HepG2 (cell line): ENCODE results near the gene UNC5B. TPM values are rescaled to one million over a fixed set of nuclear protein-coding genes. Genes with fewer than 3 reads are reported as not detected.

ENCODE experiments used
- ATAC-seq: fragments of 200-7000 bp; cut with Tn5 transposase; 3 replicates; pipeline ENCODE4 v1.9.1; 2020; ENCODE audit warnings: mild to moderate bottlenecking, moderate library complexity
- BruUV-seq: library from RNA; stranded (reverse); fragments of 400-500 nt; replicated peaks from 2 replicates; lab custom pipeline; 2021; lab: Mats Ljungman, UMichigan
- CTCF ChIA-PET: fragments of 300-600 bp; formaldehyde crosslinking; extraction: SDS; loops from one replicate; lab custom pipeline; 2021; ENCODE audit warnings: low total read pairs, inconsistent platforms, low intra/inter-chr PET ratio; lab: Yijun Ruan, JAX
- POLR2A ChIA-PET: fragments of 350-600 bp; sonication (Branson Sonifier 250); formaldehyde crosslinking; loops from one replicate; lab custom pipeline; 2020; ENCODE audit warnings: antibody characterized with exemption, inconsistent platforms; lab: Yijun Ruan, JAX
- DNase-seq: peaks from one replicate; pipeline ENCODE4 v3.0.0-alpha.2; 2015; ENCODE audit warnings: low spot score
- FAIRE-seq: peaks from 3 replicates; lab custom pipeline; 2011; peaks lifted over from hg19 to GRCh38; lab: Jason Lieb, UNC
- H2AFZ ChIP-seq: one replicate; pipeline ENCODE4 v1.6.1; 2011; ENCODE audit warnings: low read length, inconsistent platforms
- H3K27ac ChIP-seq: fragments of 300-600 bp; 3 replicates; pipeline ENCODE4 v1.8.0; 2011; ENCODE audit warnings: mixed run types, mild to moderate bottlenecking, mixed read lengths, low read length, inconsistent platforms; ENCODE audit not compliant: insufficient read depth; ENCODE audit errors: extremely low read length
- H3K27me3 ChIP-seq, 2 experiments: fragments of 200-600 bp in 1 of 2; 2 replicates in 1 of 2; 3 replicates in 1 of 2; pipeline versions ENCODE4 v1.6.0 to v1.8.0; 2011; ENCODE audit warnings: low read length in 2 of 2, mild to moderate bottlenecking in 2 of 2, moderate library complexity in 2 of 2, inconsistent platforms in 1 of 2; ENCODE audit not compliant: insufficient read depth in 2 of 2, control insufficient read depth in 1 of 2
- H3K36me3 ChIP-seq, 2 experiments: fragments of 200-600 bp in 1 of 2; replicated peaks in 1 of 2; 2 replicates in 1 of 2; 3 replicates in 1 of 2; pipeline versions ENCODE4 v1.5.1 to v1.8.0; 2011; ENCODE audit warnings: low read length in 2 of 2, inconsistent platforms in 1 of 2; ENCODE audit not compliant: insufficient read depth in 2 of 2, control insufficient read depth in 1 of 2
- H3K4me1 ChIP-seq: 2 replicates; pipeline ENCODE4 v1.5.1; 2012; ENCODE audit warnings: low read length, inconsistent platforms; ENCODE audit not compliant: insufficient read depth
- H3K4me2 ChIP-seq: 2 replicates; pipeline ENCODE4 v1.6.0; 2011; ENCODE audit warnings: low read depth, low read length, inconsistent platforms
- H3K4me3 ChIP-seq, 3 experiments: fragments of 200-600 bp in 1 of 3; sonication (generic), shearing (Covaris generic) in 1 of 3; replicated peaks in 1 of 3; 2 replicates each; pipeline ENCODE4 v1.5.1; 2011 to 2016; ENCODE audit warnings: low read length in 3 of 3, inconsistent platforms in 2 of 3, low read depth in 2 of 3, mild to moderate bottlenecking in 2 of 3, control low read depth in 1 of 3, mixed read lengths in 1 of 3; ENCODE audit not compliant: insufficient read depth in 1 of 3
- H3K79me2 ChIP-seq: one replicate; pipeline ENCODE4 v1.6.1; 2011; ENCODE audit warnings: low read length, inconsistent platforms; ENCODE audit not compliant: insufficient read depth
- H3K9ac ChIP-seq: 2 replicates; pipeline ENCODE4 v1.6.0; 2011; ENCODE audit warnings: mild to moderate bottlenecking, low read depth, low read length, inconsistent platforms; ENCODE audit not compliant: insufficient read depth
- H3K9me3 ChIP-seq: 2 replicates; pipeline ENCODE4 v1.5.1; 2012; ENCODE audit warnings: mild to moderate bottlenecking, low read length
- H4K20me1 ChIP-seq: 2 replicates; pipeline ENCODE4 v1.6.0; 2011; ENCODE audit warnings: inconsistent platforms, mild to moderate bottlenecking, low read length, moderate library complexity; ENCODE audit not compliant: insufficient read depth
- ARNT ChIP-seq: fragments of 450-650 bp; IDR thresholded peaks from 2 replicates; pipeline ENCODE4 v1.6.1; 2017
- HIVEP1 ChIP-seq: sonication (generic); formaldehyde crosslinking; IDR thresholded peaks from 2 replicates; pipeline ENCODE4 v1.4.0; 2020; ENCODE audit warnings: mild to moderate bottlenecking, missing genetic modification reagents
- HMG20B ChIP-seq: conservative IDR thresholded peaks from 2 replicates; pipeline ENCODE4 v1.6.1; 2016; ENCODE audit warnings: missing genetic modification reagents, missing compliant biosample characterization
- ISX ChIP-seq: sonication (generic); formaldehyde crosslinking; conservative IDR thresholded peaks from 2 replicates; pipeline ENCODE4 v1.5.0; 2020; ENCODE audit warnings: missing genetic modification reagents
- KLF9 ChIP-seq: IDR thresholded peaks from 2 replicates; pipeline ENCODE4 v1.6.1; 2016; ENCODE audit warnings: low read depth
- LCORL ChIP-seq, 2 experiments: fragments of 450-650 bp in 1 of 2; sonication (generic) in 1 of 2; formaldehyde crosslinking in 1 of 2; IDR thresholded peaks; 2 replicates each; pipeline versions ENCODE4 v1.5.0 to v1.6.1; 2017 to 2020; ENCODE audit warnings: antibody characterized with exemption in 1 of 2, missing genetic modification reagents in 1 of 2
- RNF219 ChIP-seq: sonication (generic); formaldehyde crosslinking; IDR thresholded peaks from 2 replicates; pipeline ENCODE4 v1.5.0; 2020; ENCODE audit warnings: mild to moderate bottlenecking, missing genetic modification reagents
- SIX4 ChIP-seq: sonication (generic); formaldehyde crosslinking; IDR thresholded peaks from 2 replicates; pipeline ENCODE4 v1.4.0; 2020; ENCODE audit warnings: missing genetic modification reagents
- TBL1XR1 ChIP-seq: fragments of 150-350 bp; IDR thresholded peaks from 2 replicates; pipeline ENCODE4 v1.6.1; 2014; ENCODE audit warnings: borderline replicate concordance, low read length; ENCODE audit not compliant: partially characterized antibody
- ZMYM3 ChIP-seq: sonication (generic); formaldehyde crosslinking; IDR thresholded peaks from 2 replicates; pipeline ENCODE4 v1.5.1; 2020; ENCODE audit warnings: mild to moderate bottlenecking, missing genetic modification reagents
- ZNF234 ChIP-seq: sonication (generic); formaldehyde crosslinking; conservative IDR thresholded peaks from 2 replicates; pipeline ENCODE4 v1.5.1; 2020; ENCODE audit warnings: mild to moderate bottlenecking, missing genetic modification reagents
- ZNF607 ChIP-seq: sonication (generic); formaldehyde crosslinking; IDR thresholded peaks from 2 replicates; pipeline ENCODE4 v1.5.1; 2020; ENCODE audit warnings: missing genetic modification reagents, mild to moderate bottlenecking, borderline replicate concordance
- ZNF629 ChIP-seq: sonication (generic); formaldehyde crosslinking; conservative IDR thresholded peaks from 2 replicates; pipeline ENCODE4 v1.5.0; 2020; ENCODE audit warnings: missing genetic modification reagents
- ZNF747 ChIP-seq: sonication (generic); formaldehyde crosslinking; IDR thresholded peaks from 2 replicates; pipeline ENCODE4 v1.8.1; 2023; ENCODE audit warnings: missing genetic modification reagents, mild to moderate bottlenecking, borderline replicate concordance
- ZNF766 ChIP-seq: sonication (generic); formaldehyde crosslinking; IDR thresholded peaks from 2 replicates; pipeline ENCODE4 v1.5.0; 2020; ENCODE audit warnings: missing genetic modification reagents, borderline replicate concordance
- WGBS: methylation state at CpG from one replicate; pipeline ENCODE4 v1.1.6; 2017; ENCODE audit warnings: low lambda C conversion rate; 5-methylcytosine and 5-hydroxymethylcytosine counted together
- in situ Hi-C: cut with HindIII; loops from 2 replicates; pipeline ENCODE4 v1.10.0; 2017; ENCODE audit warnings: low pct_unique_long_range_greater_than_20kb; ENCODE audit not compliant: extremely low pct_ligation_motif_present
- intact Hi-C: fragments of 100-400 bp; cut with micrococcal nuclease; formaldehyde crosslinking; loops from one replicate; pipeline ENCODE4 v1.10.0; 2022; ENCODE audit not compliant: unreplicated experiment
- polyA plus RNA-seq, 8 experiments: library from polyadenylated mRNA; depleted of rRNA in 3 of 8; stranded (reverse) in 7 of 8; unstranded in 1 of 8; fragments of >200 nt; fragmentation: Illumina TruSeq in 4 of 8; extraction: Trizol in 4 of 8; gene quantifications; 2 replicates each; pipeline versions ENCODE4 v1.2.1 to v1.2.3, GENCODE V29; 2011 to 2016; ENCODE audit warnings: low read depth in 4 of 8, missing spikeins in 1 of 8, mixed read lengths in 1 of 8; ENCODE audit not compliant: insufficient read depth in 1 of 8
- total RNA-seq, 5 experiments: library from RNA; depleted of rRNA; stranded (reverse); fragments of >200 nt; fragmentation: Illumina TruSeq; extraction: Trizol; gene quantifications; 2 replicates each; pipeline ENCODE4 v1.2.3, GENCODE V29; 2016; ENCODE audit warnings: low read depth in 1 of 5
- TF ChIP-seq, protein P1 (sequence below): sonication (generic); formaldehyde crosslinking; IDR thresholded peaks from 2 replicates; pipeline ENCODE4 v1.8.1; 2023; ENCODE audit warnings: mild to moderate bottlenecking, moderate library complexity, missing genetic modification reagents

Gene UNC5B
- total and polyA plus RNA-seq, 2 of the 13 experiments (the other 11 are each of a cell fraction or from before 2014, with no cell fraction given) = 0.07 TPM

DNA sequence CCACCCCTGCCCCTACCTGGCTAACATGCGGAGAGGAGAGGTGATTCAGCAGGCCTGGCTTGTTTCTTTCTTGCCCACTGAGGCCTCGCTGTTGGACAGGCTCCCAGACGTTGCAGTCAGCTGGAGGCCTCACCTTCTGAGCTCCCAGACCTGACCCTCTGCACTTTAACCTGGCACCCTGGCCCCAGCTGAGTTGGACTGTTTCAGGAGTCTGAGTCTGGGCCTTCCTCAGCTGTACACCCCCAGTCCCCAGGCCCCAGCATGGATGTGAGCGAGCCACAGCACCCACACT lies 35.0 kb downstream of the UNC5B start (continued):
- TF ChIP-seq, protein P1, sequence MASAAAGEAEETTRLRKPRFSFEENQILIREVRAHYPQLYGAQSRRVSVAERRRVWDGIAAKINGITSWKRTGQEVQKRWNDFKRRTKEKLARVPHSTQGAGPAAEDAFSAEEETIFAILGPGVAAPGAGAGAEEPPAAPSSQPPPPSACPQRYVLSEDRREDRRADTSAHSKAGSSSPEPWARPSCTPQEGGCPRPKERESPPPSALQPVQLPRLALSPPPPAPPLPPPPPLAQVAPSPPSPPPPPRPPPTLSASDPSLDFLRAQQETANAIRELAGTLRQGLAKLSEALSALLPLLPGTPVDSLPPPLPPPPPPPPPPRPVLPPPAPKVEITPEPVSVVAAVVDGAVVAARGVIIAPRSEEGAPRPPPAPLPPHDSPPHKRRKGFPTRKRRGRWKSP (CRISPR knock-in tag) = no peak
- TF ChIP-seq LCORL (IDR thresholded peaks at IDR 0.05) = no peak
- no peak for TF ChIP-seq LCORL (CRISPR knock-in tag; IDR thresholded peaks at IDR 0.05)

GRCh38 chr10:71247804-71248203 lies 35.4 kb downstream of the UNC5B start:
- H3K79me2 ChIP-seq = no peaks in the 10 kb centered on the region
- ChIA-PET CTCF (no interaction called here), POLR2A (no interaction called here)
- H3K9me3 ChIP-seq = no peaks in the 10 kb centered on the region
- intact Hi-C loops = no loop called here
- in situ Hi-C loops = no loop called here
- TF ChIP-seq ZNF747 (no peak), ZNF629 (CRISPR knock-in tag) (peak; percentile 42; the same call in 1 of the 2 replicates), TBL1XR1 (no peak)
- ATAC-seq = no peak
- no peak for FAIRE-seq
- H3K4me3 ChIP-seq = no peak overlapping the region
- BruUV-seq = no TSS peak
- H3K9ac ChIP-seq = no peak overlapping the region
- DNase-seq = no peak
- no peaks in the 10 kb centered on the region for H4K20me1 ChIP-seq
- no peaks in the 10 kb centered on the region for H3K36me3 ChIP-seq
- H3K4me2 ChIP-seq = no peak overlapping the region
- H3K4me1 ChIP-seq = no peaks in the 10 kb centered on the region
- peaks cover 6 to 37% of the 10 kb centered on the region in 2 experiments; a peak in 4 of 5 replicates for H3K27me3 ChIP-seq
- H2AFZ ChIP-seq = no peak overlapping the region
- WGBS = 0% methylated on average over 1 of the region's 1 CpG
- H3K27ac ChIP-seq = no peak overlapping the region

DNA sequence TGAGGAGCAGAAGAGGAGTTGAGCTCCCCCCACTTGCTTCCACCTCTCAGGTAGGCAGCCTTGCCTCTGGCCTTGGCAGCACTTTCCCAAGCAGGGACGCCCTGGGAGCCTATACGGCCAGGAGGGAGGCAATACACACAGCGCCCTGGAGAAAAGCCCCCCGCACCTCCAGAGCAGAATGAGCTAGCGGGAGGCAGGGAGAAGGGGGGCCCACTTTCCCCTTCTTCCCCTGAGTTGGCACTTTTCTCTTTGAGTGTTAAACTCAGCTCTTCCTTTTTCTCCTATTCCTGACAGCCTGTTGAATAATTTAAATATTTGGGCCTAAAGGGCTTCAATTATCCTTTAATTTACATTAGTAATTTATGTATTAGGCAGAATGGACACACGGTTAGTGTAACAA lies 35.8 kb downstream of the UNC5B start:
- ChIA-PET POLR2A (no interaction called here), CTCF (no interaction called here)
- no peaks in the 10 kb centered on the region for H3K79me2 ChIP-seq
- H3K27me3 ChIP-seq = peaks cover 7 to 40% of the 10 kb centered on the region in 2 experiments; a peak in 4 of 5 replicates
- H3K4me2 ChIP-seq = no peak overlapping the region
- in situ Hi-C loops = no loop called here
- DNase-seq (no peak), ATAC-seq (no peak), FAIRE-seq (no peak)
- no peaks in the 10 kb centered on the region for H3K36me3 ChIP-seq
- H3K4me1 ChIP-seq = no peaks in the 10 kb centered on the region
- H3K4me3 ChIP-seq = no peak overlapping the region
- WGBS = 7% methylated on average over 3 of the region's 6 CpGs
- H2AFZ ChIP-seq = no peak overlapping the region
- no peaks in the 10 kb centered on the region for H3K9me3 ChIP-seq
- H3K27ac ChIP-seq = no peak overlapping the region
- no peaks in the 10 kb centered on the region for H4K20me1 ChIP-seq
- no peak for TF ChIP-seq ZNF607
- no peak for TF ChIP-seq RNF219
- TF ChIP-seq KLF9 (CRISPR knock-in tag) = no peak
- TF ChIP-seq ZMYM3 = no peak
- no peak for TF ChIP-seq HIVEP1 (CRISPR knock-in tag)
- no peak for TF ChIP-seq ISX
- no peak for TF ChIP-seq SIX4 (CRISPR knock-in tag)
- no peak for TF ChIP-seq ARNT
- no peak for TF ChIP-seq HMG20B (CRISPR knock-in tag)
- no peak for TF ChIP-seq ZNF766 (CRISPR knock-in tag)
- TF ChIP-seq ZNF234 = no peak
- intact Hi-C loops = no loop called here
- BruUV-seq = no TSS peak
- H3K9ac ChIP-seq = no peak overlapping the region
